Muscle layer of duodenum (tissue), 2 donors: ENCODE data around the gene EPG5.
"Not testable (repeated sequence)": the region's sequence is repeated elsewhere in the genome, so short reads cannot be mapped to it uniquely, and the experiment has no call there.

Source experiments
- H3K27ac ChIP-seq: one replicate; pipeline ENCODE4 v1.7.0; 2013; ENCODE audit warnings: mild to moderate bottlenecking, low read length
- H3K27me3 ChIP-seq: one replicate; pipeline ENCODE4 v1.7.0; 2013; ENCODE audit warnings: low read depth, mild to moderate bottlenecking, control low read depth, low read length
- H3K36me3 ChIP-seq, 2 donors: one replicate each; pipeline ENCODE4 v1.7.0; 2013; ENCODE audit warnings: low read length in 2 of 2, control low read depth in 1 of 2, mild to moderate bottlenecking in 1 of 2; ENCODE audit not compliant: insufficient read depth in 2 of 2, control insufficient read depth in 1 of 2
- H3K4me1 ChIP-seq, 2 donors: one replicate each; pipeline ENCODE4 v1.7.0; 2013; ENCODE audit warnings: low read length in 2 of 2, mild to moderate bottlenecking in 2 of 2, control low read depth in 1 of 2, moderate library complexity in 1 of 2; ENCODE audit not compliant: insufficient read depth in 2 of 2, control insufficient read depth in 1 of 2
- H3K4me3 ChIP-seq, 2 donors: one replicate each; pipeline ENCODE4 v1.7.0; 2013; ENCODE audit warnings: low read length in 2 of 2, low read depth in 1 of 2, mild to moderate bottlenecking in 1 of 2
- H3K9me3 ChIP-seq, 2 donors: one replicate each; pipeline ENCODE4 v1.7.0; 2013; ENCODE audit warnings: low read length in 2 of 2, control low read depth in 1 of 2, mild to moderate bottlenecking in 1 of 2; ENCODE audit not compliant: control insufficient read depth in 1 of 2
- donor health status: healthy.

The EPG5 gene

DNA sequence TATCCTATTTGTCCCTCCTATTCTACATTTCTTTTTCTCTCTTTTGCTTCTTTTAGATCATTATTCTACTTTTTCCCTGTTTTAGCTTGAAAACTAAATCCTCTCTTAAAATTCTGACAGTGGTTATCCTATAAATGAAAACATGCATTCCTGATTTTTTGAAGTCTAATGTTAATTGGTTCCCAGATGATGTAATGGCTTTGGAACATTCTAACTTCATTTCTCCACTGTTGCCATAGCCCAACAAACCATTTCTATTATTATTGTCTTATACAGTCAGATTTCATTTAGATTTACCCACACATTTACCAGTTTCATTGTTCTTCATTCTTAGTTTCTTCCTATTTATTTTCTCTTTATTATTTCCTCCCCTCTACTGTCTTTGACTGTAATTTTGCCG, 105.2 kb downstream of the EPG5 start:
- Histone ChIP-seq H3K4me3 (no peak overlapping the region), H3K9me3 (no peaks in the 10 kb centered on the region), H3K27ac (no peak overlapping the region), H3K36me3 (peaks cover 59 to 65% of the 10 kb centered on the region in 2 donors), H3K27me3 (no peaks in the 10 kb centered on the region), H3K4me1 (no peaks in the 10 kb centered on the region)

DNA sequence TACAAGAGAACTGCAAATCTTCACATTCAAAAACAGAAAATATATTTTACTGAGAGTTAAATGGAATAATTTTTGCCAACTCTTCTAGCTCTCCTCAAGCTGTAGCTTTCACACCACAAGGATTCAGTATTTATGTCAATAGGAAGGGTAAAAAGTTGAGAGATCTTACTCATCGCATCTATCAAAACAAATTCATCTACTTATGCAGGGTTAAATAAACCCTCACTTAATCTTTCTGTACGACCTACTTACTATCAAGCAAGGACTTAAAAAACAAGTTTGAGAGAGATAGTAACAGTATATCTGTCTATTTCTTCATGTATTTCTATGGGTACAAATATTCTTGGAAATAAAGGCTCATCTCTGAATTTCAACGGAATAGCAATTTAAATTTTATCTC, 106.2 kb downstream of the EPG5 start:
- Histone ChIP-seq H3K27ac (no peak overlapping the region), H3K36me3 (peaks cover 57 to 65% of the 10 kb centered on the region in 2 donors), H3K9me3 (no peaks in the 10 kb centered on the region), H3K4me3 (no peak overlapping the region), H3K27me3 (no peaks in the 10 kb centered on the region), H3K4me1 (no peaks in the 10 kb centered on the region)

DNA sequence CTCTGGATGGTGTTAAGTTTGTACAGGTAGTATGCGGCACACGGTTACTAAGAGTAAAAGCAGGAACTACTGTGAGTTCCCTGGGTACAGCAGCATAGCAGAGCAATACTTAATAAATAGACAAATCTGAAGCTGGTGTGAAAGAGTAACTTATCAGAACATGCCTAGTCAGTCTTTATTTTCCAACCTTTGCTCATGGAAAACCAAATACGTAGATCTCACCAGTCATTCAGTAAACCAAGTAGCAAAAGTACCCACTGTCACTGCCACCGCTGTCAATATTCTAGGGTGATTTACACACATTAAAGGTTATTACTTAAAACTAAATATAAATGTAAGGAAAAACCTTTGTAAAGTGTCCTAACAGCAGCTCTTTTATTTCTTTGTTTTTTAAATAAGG, 106.6 kb downstream of the EPG5 start:
- H3K4me3 ChIP-seq, result no peak overlapping the region
- H3K9me3 ChIP-seq, result no peaks in the 10 kb centered on the region
- H3K4me1 ChIP-seq, result no peaks in the 10 kb centered on the region
- peaks cover 58 to 64% of the 10 kb centered on the region in 2 donors for H3K36me3 ChIP-seq
- H3K27me3 ChIP-seq, result no peaks in the 10 kb centered on the region
- H3K27ac ChIP-seq, result no peak overlapping the region

DNA sequence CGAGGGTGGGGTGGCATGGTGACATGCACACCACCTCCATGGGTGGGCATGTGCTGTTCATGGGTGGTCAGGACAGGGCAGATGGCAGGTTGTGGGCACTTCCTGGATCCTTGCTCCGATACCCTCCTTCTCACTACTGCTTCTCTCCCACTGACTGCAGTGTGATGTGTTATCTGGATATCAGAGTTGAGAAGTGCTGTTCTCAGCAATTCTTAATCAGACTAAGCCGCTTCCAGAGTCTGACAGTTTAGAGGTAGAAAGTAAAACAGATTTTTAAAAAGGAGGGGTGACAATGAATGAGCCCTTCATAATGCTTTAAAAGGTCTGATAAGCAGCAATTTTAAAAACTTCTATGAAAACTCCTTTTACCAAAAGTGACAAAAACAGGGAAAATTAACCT, 107.8 kb downstream of the EPG5 start:
- H3K36me3 ChIP-seq, result peaks cover 58 to 64% of the 10 kb centered on the region in 2 donors
- H3K9me3 ChIP-seq, result no peaks in the 10 kb centered on the region
- H3K4me1 ChIP-seq, result no peaks in the 10 kb centered on the region
- no peaks in the 10 kb centered on the region for H3K27me3 ChIP-seq
- no peak overlapping the region for H3K4me3 ChIP-seq
- H3K27ac ChIP-seq, result no peak overlapping the region

DNA sequence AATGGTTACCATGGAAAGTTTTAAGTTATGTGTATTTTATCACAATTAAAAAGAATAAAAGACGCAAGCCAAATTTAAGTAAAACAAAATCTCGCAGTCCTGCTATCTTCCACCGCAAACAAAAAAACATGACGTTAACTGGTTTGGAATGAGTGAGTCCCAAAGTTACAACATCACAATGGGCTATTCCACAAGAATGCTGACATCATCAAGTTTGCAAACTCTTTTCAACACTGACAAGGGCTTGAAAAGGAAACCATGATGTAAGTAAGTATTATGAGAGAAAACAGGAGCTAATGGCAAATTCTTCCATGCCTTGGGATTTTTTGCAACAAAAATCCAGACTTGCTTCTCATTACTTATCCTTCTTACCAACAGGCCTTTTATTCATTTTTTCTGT, 110.6 kb downstream of the EPG5 start:
- H3K4me3 ChIP-seq, result no peak overlapping the region
- no peaks in the 10 kb centered on the region for H3K9me3 ChIP-seq
- peaks cover 64 to 70% of the 10 kb centered on the region in 2 donors for H3K36me3 ChIP-seq
- no peaks in the 10 kb centered on the region for H3K27me3 ChIP-seq
- no peak overlapping the region for H3K27ac ChIP-seq
- peaks cover 0 to 9% of the 10 kb centered on the region in 2 donors for H3K4me1 ChIP-seq

DNA sequence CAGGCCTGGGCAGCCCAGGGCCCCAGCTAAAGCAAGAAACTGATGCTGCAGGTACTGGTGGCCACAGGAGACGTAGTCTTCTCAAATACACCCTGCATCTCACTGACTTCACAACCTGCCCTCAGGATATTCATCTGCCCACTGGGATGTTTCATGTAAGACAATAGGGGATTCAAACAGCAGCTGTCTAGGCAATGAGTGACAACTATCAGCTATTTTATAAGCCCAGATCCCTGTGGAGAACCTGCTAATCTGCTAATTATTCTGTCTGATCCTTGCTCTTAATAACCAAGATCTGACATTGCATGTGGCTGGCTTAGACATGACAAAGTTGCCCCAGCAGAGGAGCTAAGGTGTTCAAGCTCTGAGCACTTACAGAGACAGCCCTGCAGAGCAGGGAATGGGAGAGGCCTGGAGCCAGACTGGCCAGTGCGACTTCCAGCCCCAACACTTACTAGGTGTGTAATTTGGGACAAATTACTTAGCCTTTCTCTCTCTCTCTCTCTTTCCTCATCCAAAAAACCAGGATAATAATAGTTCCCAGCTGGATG, 113.0 kb downstream of the EPG5 start:
- Histone ChIP-seq H3K27me3 (no peaks in the 10 kb centered on the region), H3K36me3 (peaks cover 65 to 67% of the 10 kb centered on the region in 2 donors), H3K4me1 (peaks cover 0 to 11% of the 10 kb centered on the region in 2 donors), H3K27ac (no peak overlapping the region), H3K9me3 (no peaks in the 10 kb centered on the region), H3K4me3 (no peak overlapping the region)

DNA sequence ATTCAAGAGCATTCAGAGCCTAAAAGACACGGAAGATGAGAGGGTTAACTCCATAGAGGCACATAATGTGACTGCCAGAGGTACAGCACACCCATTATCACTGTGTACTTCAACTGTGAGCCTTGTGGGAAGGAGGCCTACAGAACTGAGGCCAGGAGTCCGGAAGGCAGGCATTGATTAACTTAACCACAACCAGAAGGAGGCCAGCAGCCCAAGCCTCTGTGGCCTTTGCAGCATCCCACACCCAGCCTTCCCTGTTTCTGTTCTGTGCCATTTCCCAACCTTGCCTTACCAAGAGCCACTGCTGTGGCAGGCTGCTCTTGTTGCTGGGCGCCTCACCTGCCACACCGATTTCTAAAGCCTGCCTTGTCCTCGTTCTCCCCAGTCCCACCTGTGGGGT, 114.5 kb downstream of the EPG5 start:
- Histone ChIP-seq H3K36me3 (peaks cover 51 to 54% of the 10 kb centered on the region in 2 donors), H3K4me3 (no peak overlapping the region), H3K4me1 (peaks cover 0 to 11% of the 10 kb centered on the region in 2 donors), H3K27me3 (no peaks in the 10 kb centered on the region), H3K9me3 (no peaks in the 10 kb centered on the region), H3K27ac (no peak overlapping the region)

DNA sequence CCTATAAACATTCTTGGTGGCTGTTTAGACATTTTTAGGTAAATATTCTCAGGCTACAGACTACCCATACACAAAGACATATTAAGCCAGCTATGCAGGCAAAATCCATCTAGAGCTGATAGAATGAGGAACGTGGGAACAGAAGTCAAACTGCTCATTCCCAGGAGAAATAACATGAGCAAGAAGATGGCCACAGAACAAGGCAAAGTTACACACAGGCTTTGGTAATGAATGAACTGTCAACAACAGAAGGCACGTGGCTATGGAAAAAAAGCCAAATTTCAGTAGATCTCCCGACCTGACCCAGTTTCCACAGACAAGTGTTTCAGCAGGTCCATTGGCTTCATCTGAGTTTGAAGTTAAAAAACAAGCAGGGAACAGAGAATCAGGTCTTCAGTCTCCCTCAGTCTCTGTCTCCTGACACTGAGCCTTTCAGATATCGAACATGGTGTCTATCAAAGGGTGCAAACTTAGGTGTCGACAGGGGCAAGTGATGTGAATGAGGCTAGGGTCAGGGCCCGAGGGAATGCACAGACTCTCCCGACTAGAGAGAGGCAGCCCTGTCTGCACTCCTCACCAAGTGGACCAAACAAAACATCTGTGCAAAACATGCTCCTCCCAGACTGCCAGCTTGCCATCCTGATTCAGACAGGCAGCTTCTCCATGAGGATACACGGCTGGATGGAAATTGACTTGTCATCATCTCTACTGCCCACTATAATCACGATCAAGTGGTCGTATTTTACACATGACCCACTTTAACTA, 115.8 kb downstream of the EPG5 start:
- Histone ChIP-seq H3K4me3 (no peak overlapping the region), H3K9me3 (no peaks in the 10 kb centered on the region), H3K36me3 (peaks cover 49 to 50% of the 10 kb centered on the region in 2 donors), H3K27me3 (no peaks in the 10 kb centered on the region), H3K27ac (no peak overlapping the region), H3K4me1 (peaks cover 0 to 11% of the 10 kb centered on the region in 2 donors)

DNA sequence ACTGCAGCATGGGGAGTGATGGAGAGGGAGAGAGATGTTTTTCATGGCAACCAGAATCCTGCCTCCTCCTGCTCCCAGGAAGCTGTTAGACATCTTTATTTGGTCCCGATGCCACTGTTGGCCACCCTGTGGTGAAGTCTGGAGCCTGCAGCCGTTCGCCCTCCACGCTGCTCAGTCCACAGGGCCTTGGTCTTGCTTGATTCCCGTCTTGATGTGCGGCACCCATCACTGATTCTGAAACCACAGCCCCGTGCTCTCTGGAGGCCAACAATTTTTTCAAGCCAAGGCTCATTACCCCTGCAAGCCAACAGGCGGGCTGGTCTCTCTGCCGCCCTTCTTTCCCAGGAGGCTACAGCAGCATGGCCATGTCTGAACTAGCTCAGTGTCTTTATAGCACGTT, 117.1 kb downstream of the EPG5 start:
- no peaks in the 10 kb centered on the region for H3K27me3 ChIP-seq
- no peaks in the 10 kb centered on the region for H3K9me3 ChIP-seq
- peaks cover 0 to 11% of the 10 kb centered on the region in 2 donors for H3K4me1 ChIP-seq
- peaks cover 37% of the 10 kb centered on the region in 2 donors for H3K36me3 ChIP-seq
- H3K4me3 ChIP-seq, result no peak overlapping the region
- H3K27ac ChIP-seq, result no peak overlapping the region

DNA sequence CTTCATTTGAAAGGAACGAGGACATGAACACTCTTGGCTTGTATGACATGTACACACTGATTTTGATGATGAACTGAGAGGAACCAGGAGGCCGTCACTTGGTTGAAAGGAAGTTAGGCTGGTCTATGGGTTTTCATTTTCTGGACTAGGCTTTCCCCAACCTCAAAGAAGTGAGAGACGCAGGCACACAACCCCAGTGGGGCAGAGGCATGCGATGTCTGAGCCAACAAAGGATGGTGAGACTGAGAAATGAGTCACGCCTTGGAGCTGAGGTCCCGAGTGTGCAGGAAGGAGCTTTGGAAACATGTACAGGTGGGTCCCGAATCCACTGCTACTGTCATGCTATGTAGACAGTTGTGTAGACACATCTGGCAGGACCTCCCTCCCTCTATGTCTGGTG, 117.6 kb downstream of the EPG5 start:
- peaks cover 32 to 33% of the 10 kb centered on the region in 2 donors for H3K36me3 ChIP-seq

DNA sequence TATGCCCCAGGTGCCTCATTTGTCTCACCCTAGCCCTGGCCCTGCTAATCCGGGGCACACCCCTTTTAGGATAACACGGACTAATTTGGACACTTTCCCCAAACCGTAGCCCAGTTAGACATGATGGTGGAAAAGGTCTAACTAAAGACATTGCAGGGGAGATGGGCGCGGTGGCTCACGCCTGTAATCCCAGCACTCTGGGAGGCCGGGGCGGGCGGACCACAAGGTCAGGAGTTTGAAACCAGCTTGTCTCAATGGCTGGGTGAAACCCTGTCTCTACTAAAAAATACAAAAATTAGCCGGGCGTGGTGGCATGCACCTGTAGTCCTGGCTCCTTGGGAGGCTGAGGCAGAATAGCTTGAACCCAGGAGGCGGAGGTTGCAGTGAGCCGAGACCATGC, 118.5 kb downstream of the EPG5 start:
- H3K27me3 ChIP-seq, H3K27ac ChIP-seq, H3K9me3 ChIP-seq, H3K4me3 ChIP-seq: not testable (repeated sequence)
- H3K36me3 ChIP-seq, result peaks cover 25 to 26% of the 10 kb centered on the region in 2 donors
- H3K4me1 ChIP-seq, result peaks cover 0 to 11% of the 10 kb centered on the region in 2 donors

More for the DNA sequence above, 117.6 kb downstream of the EPG5 start:
- H3K27me3 ChIP-seq, result no peaks in the 10 kb centered on the region
- no peaks in the 10 kb centered on the region for H3K9me3 ChIP-seq
- H3K27ac ChIP-seq, result no peak overlapping the region
- H3K4me3 ChIP-seq, result no peak overlapping the region
- peaks cover 0 to 11% of the 10 kb centered on the region in 2 donors for H3K4me1 ChIP-seq
